Upper lobe of right lung (tissue), 1 donor: ENCODE results near the gene HS1BP3. TPM values are rescaled to one million over a fixed set of nuclear protein-coding genes. Genes with fewer than 3 reads are reported as not detected.

Experiments used
- ATAC-seq: fragments of 200-7000 bp; cut with Tn5 transposase; one replicate; pipeline ENCODE4 v1.9.1; 2020; ENCODE audit warnings: mild to moderate bottlenecking, moderate library complexity
- DNase-seq: peaks from one replicate; pipeline ENCODE4 v3.0.0-alpha.2; 2020
- H3K27ac ChIP-seq: fragments of 200-600 bp; one replicate; pipeline ENCODE4 v1.8.0; 2022
- H3K27me3 ChIP-seq: fragments of 200-600 bp; one replicate; pipeline ENCODE4 v1.8.0; 2022; ENCODE audit warnings: mild to moderate bottlenecking
- H3K36me3 ChIP-seq: fragments of 200-600 bp; one replicate; pipeline ENCODE4 v1.8.0; 2022
- H3K4me1 ChIP-seq: fragments of 200-600 bp; one replicate; pipeline ENCODE4 v1.8.0; 2022
- H3K4me3 ChIP-seq: fragments of 200-600 bp; one replicate; pipeline ENCODE4 v1.8.0; 2022; ENCODE audit warnings: mild to moderate bottlenecking
- H3K9me3 ChIP-seq: fragments of 200-600 bp; one replicate; pipeline ENCODE4 v1.8.0; 2022
- intact Hi-C: fragments of 100-400 bp; cut with DNase I; formaldehyde crosslinking; loops from one replicate; pipeline ENCODE4 v1.11.0; 2022
- total RNA-seq: library from RNA; stranded (reverse); fragmentation: NEBNext Ultra II Directional; extraction: Animal tissue kit (Norgen Biotek cat#: 25700); gene quantifications from one replicate; pipeline ENCODE4 v1.2.1, GENCODE V29; 2021
- TF ChIP-seq, protein P1 (sequence below): fragments of 200-600 bp; IDR thresholded peaks from one replicate; pipeline ENCODE4 v1.8.0; 2022; ENCODE audit warnings: antibody characterized with exemption
- donor health status: DM: no; HTN: yes; CAD: no; lungs with severe emphysema.

HS1BP3 gene
- total RNA-seq, 1 donor from 2014 or later: 35.8 TPM

DNA sequence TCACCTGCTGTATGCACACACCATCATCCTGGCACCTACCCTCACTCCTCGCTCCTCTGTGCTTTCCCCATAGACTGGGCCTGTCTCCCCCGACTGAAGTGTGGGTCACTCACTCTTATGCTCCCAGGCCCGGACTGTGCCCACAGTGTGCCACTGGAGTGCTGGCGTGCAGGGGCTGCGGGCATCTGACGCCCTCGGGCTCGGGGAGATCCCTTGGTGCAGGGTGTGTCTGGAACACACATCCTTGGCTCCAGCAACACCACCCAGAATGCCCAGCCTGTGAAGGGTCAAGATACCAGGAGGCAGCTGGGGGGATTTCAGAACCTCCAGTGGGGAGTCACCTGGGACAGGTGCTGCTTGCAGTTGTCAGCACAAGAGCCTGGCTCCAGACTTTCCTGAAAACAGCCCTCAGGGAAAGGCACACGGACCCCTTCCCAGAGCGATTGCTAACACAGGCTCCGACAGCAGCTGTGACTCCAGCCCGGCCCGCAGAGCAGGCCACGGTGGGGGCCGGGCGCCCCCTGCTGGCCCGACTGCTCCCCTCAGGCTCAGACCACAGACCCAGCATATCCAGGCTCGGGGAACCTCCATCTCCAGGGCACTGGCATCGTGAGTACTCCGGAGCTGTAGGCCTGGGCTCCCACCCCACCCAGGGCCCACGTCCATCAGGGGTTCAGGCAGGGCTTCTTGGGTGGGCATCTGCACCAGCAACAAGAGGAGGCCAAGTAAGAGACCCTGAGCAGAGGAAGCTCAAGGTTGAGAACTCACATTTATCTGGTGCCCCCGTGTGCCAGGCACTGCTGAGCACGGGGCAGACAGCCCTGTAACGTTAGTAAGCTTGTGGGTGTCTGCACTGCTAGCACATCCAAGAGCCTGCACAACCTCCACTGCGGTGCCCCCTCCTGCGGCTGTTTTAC lies 8.6 kb downstream of the HS1BP3 start:
- Histone ChIP-seq H3K27me3 (no peaks in the 10 kb centered on the region), H3K4me3 (no peak overlapping the region), H3K27ac (no peak overlapping the region), H3K9me3 (no peaks in the 10 kb centered on the region), H3K4me1 (no peaks in the 10 kb centered on the region), H3K36me3 (peaks cover 72% of the 10 kb centered on the region)
- DNase-seq (peak; percentile 85), ATAC-seq (peak; percentile 91)
- intact Hi-C loops: no loop called here
- TF ChIP-seq, protein P1, sequence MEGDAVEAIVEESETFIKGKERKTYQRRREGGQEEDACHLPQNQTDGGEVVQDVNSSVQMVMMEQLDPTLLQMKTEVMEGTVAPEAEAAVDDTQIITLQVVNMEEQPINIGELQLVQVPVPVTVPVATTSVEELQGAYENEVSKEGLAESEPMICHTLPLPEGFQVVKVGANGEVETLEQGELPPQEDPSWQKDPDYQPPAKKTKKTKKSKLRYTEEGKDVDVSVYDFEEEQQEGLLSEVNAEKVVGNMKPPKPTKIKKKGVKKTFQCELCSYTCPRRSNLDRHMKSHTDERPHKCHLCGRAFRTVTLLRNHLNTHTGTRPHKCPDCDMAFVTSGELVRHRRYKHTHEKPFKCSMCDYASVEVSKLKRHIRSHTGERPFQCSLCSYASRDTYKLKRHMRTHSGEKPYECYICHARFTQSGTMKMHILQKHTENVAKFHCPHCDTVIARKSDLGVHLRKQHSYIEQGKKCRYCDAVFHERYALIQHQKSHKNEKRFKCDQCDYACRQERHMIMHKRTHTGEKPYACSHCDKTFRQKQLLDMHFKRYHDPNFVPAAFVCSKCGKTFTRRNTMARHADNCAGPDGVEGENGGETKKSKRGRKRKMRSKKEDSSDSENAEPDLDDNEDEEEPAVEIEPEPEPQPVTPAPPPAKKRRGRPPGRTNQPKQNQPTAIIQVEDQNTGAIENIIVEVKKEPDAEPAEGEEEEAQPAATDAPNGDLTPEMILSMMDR: peak; percentile 89

DNA sequence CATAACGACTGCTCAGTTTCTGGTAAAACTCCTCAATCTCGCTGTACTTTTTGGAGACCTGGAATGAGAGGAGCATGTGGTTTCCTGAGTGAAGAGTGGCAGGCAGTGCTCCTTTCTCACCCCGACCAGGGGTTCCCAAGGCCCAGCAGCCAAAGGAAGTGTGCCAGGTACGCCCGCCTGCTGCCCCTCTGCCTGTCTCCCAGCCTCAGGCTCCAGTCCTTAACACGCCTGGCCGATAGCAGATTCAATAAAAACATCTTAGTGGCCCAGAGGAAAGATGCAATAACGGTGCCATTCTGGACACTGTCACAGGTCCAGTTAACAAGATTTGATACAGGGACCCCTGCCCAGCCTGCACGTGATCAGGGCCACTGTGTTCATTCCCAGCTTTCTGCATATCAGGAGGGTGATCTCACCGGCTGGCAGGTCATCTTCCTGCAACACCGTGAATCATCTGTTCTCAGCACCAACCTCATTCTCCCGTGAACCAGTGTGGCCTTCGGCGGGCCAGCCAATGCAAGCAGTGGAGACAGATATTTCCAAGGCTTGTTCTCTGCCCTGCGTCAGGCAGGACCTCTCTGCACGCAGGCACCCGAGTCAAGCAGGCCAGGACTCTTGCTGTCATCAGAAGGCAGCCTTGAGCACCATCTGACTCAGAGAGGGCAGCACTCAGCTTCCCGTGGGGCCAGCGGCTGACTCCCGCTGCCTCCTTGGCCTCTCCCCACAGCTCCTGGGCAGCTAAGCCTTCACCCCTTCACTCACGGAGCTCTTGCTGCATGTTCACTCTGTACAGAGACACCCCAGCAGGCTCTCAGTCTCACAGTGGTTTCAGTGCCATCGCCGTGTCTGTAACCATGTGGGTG lies 9.5 kb downstream of the HS1BP3 start:
- no peak overlapping the region for H3K27ac ChIP-seq
- no peak overlapping the region for H3K4me3 ChIP-seq
- ATAC-seq (no peak), DNase-seq (no peak)
- H3K36me3 ChIP-seq: peaks cover 72% of the 10 kb centered on the region
- H3K9me3 ChIP-seq: no peaks in the 10 kb centered on the region
- no peaks in the 10 kb centered on the region for H3K27me3 ChIP-seq
- intact Hi-C loops: no loop called here
- no peaks in the 10 kb centered on the region for H3K4me1 ChIP-seq
- TF ChIP-seq, protein P1: no peak

DNA sequence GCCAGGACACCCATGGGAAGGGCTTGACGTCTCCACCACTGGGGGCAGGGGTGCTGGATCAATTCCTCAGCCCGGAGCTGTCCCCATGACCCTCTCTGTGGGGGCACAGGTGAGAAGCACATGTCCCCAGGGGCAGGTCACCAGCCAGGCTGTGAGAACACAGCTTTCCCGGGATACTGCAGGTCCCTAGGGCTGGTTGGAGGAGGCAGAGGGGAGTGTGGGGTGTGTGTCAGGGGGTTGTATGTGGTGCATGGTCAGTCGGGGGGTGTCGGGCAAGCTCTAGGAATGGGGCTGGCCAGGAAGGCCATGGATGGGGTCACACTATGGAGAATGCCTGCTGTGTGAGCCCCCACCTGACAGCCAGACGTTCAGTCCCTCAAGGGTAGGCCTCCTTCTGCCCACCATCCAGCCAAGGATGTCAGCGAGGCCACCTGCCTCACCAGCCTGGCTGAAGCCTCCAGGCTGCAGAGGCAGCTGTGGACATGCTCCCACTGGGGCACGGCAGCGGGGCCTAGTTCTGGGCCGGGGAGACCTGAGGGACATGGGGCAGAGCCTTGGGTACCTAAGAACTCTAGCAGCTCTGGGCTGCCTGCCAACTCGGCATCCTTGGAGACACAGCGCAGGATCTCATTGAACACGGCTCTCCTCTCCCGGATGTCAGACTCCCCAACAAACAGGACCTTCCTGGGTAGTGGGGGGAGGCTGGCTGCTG lies 10.3 kb downstream of the HS1BP3 start:
- TF ChIP-seq, protein P1: no peak
- peaks cover 70% of the 10 kb centered on the region for H3K36me3 ChIP-seq
- no peak for ATAC-seq
- H3K9me3 ChIP-seq: no peaks in the 10 kb centered on the region
- H3K27ac ChIP-seq: no peak overlapping the region
- H3K4me3 ChIP-seq: no peak overlapping the region
- H3K4me1 ChIP-seq: peaks cover 1% of the 10 kb centered on the region
- intact Hi-C loops: no loop called here
- H3K27me3 ChIP-seq: no peaks in the 10 kb centered on the region
- no peak for DNase-seq

DNA sequence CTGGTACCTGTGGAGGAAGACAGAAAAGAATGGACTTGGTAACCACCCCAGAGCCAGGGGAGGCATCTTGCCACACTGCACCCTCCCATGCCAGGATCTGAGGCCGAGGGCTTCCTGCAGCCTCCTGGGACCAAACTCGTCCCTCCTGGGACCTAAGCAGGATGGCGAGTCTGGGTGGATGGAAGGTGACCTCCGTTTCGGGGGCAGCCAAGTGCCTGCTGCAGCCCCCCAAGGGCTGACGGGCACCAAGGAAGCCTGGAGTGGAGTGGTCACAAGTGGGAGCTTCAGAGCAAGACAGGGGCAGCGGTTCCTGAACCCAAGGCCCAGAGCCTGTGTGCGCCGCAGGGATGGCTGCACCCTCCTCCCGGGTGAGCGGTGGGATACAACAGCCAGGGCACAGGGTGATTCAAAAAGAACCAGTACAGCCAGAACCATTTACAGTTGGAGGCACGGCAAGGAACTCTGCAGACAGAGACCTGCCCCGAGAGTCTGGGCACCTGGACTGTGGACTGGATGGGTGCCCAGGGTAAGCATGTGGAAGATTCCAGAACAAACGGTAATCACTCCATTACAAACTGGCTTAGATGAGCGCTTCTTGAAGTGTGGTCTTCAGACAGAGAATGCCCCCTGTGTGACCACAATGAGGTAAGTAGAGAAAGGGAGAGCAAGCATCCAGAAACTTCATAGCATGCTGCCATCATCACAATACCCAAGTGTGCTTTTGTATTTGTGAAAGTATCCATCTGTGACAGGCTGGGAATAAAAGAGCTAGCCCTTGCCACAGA lies 12.1 kb downstream of the HS1BP3 start:
- Histone ChIP-seq H3K27ac (no peak overlapping the region), H3K4me1 (peaks cover 18% of the 10 kb centered on the region)
- intact Hi-C loops: loop anchor here (10.0 kb wide), 1 partner anchor 194 kb away; the partner anchor contains the start of gene RHOB

More for the DNA sequence above, 12.1 kb downstream of the HS1BP3 start:
- H3K9me3 ChIP-seq: no peaks in the 10 kb centered on the region
- H3K27me3 ChIP-seq: no peaks in the 10 kb centered on the region
- TF ChIP-seq, protein P1: no peak
- no peak overlapping the region for H3K4me3 ChIP-seq
- DNase-seq: no peak
- ATAC-seq: no peak
- peaks cover 52% of the 10 kb centered on the region for H3K36me3 ChIP-seq
